KBM-7 (cell line): ENCODE results near the gene POU6F2.
A peak's percentile ranks its signal among the peaks of the same experiment; 100 is the strongest.

Source experiments
- DNase-seq: peaks from one replicate; pipeline ENCODE4 v3.0.0-alpha.2; 2015
- in situ Hi-C: fragments of 300-500 bp; cut with MboI; formaldehyde crosslinking; loops from 2 replicates; pipeline ENCODE4 v1.14.3; 2020; ENCODE audit warnings: low sequenced_read_pairs, low pct_unique_long_range_greater_than_20kb, mixed read lengths

Gene POU6F2

DNA sequence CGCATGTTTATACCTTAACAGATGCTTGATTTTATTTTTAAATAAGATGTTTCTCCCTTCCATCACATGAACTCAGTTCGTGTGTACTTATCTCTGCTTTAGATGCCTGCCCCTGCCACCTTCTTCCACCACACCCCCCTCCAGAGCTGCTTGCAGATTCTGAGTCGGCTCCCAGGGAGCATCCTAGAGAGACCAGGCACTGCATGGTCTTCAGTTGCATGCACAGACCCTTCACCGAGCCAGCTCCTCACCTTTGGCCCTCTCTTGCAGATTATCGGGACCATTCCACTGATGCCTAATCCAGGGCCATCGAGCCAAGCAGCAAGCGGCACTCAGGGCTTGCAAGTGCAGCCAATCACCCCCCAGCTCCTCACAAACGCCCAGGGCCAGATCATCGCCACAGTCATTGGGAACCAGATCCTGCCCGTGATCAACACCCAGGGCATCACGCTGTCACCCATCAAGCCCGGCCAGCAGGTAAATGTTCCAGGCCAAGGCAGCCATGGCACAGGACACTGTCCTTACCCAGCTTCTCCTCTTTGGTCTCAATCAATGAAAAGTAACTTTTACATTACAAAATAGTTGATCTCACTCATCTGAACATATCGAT lies 455.2 kb downstream of the POU6F2 start:
- in situ Hi-C loops, result no loop called here
- DNase-seq, result no peak

DNA sequence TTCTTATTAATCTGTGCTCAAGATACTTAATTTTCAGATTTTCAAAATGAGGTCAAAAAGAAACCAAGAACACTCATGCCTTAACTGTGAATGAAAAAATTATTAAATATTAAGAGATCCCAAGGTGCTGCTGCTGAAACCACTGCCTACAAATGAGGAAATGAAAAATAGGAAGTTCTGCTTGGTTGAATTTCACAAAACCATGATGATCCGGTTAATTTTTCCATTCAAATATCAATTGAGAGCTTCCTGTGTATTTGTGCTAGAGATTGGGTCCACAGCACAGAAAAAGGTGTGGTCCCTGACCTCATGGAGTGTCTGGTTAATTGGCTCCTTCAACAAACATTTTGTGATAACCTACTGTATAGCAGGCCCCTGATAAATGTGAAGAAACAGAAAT lies 455.8 kb downstream of the POU6F2 start:
- DNase-seq, result peak; percentile 36
- in situ Hi-C loops, result no loop called here

DNA sequence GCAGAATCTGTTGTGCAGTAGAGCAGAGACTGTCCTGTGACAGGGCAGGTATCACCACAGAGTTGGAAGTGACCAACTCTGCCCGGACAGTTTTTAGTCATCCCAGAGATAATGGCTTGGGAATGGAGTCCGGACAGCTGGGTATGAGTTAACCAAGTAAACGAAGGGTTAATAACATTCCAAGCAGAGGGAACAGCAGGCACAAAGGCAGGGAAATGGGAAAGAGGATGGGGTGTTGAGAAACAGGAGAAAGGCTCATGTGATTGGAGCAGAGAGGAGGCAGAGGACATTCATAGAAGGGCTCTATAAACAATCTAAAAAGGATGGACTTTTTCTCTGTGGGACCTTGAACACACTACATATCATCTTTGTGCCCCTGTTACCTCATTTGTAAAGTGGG lies 456.3 kb downstream of the POU6F2 start:
- in situ Hi-C loops, result no loop called here
- no peak for DNase-seq

DNA sequence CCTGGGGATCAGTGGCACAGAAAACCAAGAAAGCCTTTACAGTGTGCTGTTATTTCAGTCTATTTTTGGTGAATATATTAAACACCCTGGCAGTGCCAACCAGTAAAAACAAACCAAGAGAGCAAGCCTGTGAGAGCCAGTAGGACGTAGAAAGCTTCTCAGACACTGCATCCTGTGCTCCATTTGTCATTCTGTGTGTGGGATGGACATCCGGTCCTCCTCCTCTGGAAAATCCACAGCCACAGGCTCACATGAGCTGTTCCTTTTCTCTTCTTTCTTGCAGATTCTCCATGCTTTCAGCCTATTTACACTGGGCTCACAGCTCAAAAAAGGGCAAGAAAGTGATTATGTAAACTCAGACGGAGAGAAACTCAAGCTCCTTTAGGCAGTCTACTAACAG lies 468.8 kb downstream of the POU6F2 start:
- in situ Hi-C loops, result no loop called here
- no peak for DNase-seq

DNA sequence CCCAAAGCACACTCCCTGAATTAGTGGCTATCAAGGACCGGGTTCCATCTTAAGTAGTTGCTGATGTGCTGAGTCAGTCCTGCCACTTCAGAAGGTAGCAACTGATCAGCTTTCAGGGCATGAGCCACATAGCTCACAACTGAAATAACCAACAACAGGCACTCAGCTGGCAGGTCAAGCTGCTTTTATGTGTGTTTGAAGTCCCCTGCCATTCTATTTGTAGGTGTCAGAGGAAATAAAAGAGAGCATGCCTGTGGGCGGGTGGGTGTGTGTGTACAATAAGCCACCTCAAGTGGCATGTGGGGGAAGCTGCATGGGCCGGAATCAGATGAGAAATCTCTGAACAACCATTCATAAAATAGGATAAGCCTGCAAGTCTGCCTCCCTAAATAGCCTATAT lies 474.2 kb downstream of the POU6F2 start:
- in situ Hi-C loops, result loop anchor here (25.0 kb wide), 1 partner anchor 665 kb away; no protein-coding TSS in a partner anchor
- DNase-seq, result no peak

DNA sequence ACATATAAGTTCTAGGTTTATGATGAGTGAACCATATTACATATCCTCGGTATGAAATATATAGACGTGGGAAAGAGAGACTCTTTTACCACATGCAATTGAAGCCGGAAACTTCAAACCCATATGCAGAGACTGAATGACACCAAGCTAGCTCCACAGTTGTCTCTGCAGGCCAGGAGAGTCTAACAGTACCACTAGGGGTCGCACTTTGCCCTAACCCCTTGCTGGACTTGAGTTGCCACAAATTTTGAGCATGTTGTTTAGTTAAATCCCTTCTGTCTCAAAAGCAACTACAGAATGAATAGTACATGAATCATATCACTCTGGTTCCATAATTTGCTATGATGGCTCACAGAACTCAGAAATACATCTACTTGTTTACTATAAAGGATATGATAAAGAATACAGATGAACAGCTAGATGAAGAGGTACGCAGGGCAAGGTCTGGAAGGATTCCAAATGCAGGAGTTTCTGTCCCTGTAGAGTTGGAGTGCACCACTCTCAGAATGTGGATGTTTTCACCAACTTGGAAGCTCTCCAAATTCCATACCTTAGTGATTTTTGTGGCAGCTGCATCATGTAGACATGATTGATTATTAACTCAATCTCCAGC lies 476.1 kb downstream of the POU6F2 start:
- in situ Hi-C loops, result loop anchor here (25.0 kb wide), 1 partner anchor 667 kb away; no protein-coding TSS in a partner anchor
- DNase-seq, result peak; percentile 69

DNA sequence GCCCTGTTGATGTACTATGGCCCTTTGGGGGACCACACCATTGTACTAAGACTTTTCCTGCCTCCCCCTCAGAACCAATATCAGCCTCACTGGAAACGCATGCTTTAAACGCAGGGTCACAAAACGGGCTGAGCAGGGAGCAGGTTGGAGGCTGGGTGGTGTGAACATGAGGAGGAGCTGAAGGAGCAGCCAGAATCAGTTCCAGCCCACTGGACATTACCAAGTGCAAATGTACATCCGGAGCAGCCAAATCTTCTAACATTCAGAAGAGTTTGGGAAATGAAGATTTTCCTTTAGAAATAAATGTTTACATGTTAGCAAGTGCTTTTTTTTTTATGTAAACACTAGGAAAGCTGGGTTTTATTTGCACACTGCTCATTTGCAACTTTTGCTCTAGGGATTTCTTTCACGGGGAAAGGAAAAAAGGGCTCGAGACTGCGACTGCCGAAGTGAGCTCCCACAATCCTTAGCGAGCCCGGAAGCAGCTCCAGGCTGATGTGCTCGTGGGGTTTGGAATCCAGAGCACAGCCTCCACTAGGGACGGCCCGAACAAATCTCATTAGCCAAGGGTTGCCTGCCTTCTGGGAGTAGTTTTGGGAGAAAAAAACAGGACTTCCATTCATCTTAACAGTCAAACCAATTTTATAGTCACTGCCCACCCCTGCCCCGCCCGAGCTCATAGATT lies 480.5 kb downstream of the POU6F2 start:
- DNase-seq, result no peak
- in situ Hi-C loops, result loop anchor here (25.0 kb wide), 1 partner anchor 671 kb away; no protein-coding TSS in a partner anchor

DNA sequence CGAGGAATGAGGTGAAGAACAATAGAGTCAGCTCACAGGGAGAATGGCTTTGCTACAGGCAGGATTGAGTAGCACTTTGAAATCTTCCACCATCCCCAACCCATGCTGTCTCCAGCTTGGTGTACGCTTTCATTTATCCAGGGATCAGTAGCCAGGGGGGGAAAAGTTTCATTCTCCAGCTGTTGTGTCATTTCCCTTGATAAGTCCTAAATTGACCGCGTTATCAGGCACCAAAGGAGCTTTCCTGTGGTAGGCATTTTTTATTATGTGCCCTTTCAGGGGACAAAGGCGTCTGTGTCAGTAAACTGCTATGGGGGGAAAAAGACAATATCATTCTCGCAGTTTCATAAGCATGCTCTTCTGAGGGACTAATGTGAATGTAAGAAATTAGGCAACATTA lies 481.9 kb downstream of the POU6F2 start:
- no peak for DNase-seq
- in situ Hi-C loops, result loop anchor here (25.0 kb wide), 1 partner anchor 672 kb away; no protein-coding TSS in a partner anchor

DNA sequence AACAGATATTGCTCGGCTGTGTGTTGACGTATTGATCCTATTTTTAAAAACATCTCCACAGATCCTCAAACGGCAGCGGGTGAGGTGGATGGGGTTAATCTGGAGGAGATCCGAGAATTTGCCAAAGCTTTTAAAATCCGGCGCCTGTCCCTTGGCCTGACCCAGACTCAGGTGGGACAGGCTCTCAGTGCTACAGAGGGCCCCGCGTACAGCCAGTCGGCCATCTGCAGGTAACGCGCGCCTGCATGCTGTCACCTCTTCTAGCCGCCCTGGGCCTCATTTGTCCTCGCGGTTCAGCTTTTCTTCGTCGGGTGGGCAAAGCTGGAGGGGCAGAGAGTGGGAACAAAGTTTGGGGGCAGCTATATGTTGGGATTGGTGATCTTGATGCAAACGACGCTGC lies 482.8 kb downstream of the POU6F2 start:
- DNase-seq, result no peak
- in situ Hi-C loops, result loop anchor here (25.0 kb wide), 1 partner anchor 673 kb away; no protein-coding TSS in a partner anchor

DNA sequence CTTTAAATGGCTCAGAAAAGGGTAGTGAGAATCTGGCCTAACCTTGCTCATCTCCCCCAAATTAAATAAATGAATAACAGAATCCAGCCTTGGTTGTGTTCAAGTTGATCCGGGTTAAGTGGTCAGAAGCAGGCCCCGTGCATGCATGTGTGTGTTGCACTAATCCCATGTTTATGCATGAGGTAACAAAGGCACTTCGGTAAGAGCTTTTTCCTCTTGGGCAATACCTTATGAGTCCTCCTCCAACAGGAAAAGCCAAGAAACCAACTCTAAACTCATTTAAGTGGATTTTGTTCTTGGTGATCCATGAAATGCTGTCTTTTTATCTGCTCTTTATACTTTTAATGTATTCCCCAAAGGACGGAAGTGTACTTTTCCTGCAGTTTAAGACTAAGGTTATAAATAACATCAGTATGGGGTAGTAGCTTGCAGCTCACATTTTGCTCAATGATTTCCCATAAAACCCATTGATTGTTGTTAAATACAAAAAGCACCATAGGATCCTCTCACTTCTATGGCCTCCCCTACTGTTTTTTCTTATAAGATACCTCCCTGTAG lies 483.6 kb downstream of the POU6F2 start:
- in situ Hi-C loops, result loop anchor here (25.0 kb wide), 1 partner anchor 674 kb away; no protein-coding TSS in a partner anchor
- DNase-seq, result no peak

DNA sequence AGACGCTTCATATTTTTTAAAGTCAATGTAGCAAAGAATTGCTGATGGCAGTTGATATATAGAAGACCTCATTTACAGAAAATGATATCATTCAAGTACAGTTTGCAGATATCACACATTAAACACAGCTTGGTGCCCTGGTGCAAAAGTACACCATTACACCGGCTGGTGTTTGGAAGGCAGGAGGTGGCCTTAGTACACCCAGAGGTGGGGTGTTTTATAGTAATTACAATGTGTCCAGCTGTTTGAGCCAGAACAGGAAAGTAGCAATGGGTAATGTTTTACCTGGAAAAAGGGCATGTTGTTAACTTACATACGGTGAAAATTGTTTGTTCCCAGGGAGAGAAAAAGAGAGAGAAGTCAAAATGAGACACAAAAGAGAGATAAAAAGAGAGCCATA lies 485.5 kb downstream of the POU6F2 start:
- in situ Hi-C loops, result loop anchor here (25.0 kb wide), 1 partner anchor 676 kb away; no protein-coding TSS in a partner anchor
- DNase-seq, result no peak

DNA sequence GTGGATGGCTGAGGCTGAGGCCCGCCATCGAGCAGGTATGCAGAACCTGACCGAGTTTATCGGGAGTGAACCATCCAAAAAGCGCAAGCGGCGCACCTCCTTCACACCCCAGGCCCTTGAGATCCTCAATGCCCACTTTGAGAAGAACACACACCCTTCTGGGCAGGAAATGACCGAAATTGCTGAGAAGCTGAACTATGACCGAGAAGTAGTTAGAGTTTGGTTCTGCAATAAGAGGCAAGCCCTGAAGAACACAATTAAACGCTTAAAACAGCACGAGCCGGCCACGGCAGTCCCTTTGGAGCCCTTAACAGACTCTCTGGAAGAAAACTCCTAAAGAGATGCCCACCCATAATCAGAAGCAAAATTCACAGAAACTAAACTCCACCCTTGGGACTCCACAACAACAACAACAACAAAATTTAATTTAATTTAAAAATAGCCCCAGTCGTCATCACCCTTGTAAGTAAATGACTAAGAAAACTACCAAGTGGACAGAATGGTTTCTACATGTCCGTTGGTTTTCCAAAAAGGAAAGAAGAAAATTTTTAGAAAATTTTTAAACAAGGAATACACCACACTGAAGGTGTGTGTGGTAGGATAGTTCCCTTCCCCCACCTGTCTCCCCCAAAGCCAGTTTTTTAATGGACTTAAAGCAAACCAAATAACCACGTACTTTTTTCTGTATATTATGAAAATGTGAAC lies 486.8 kb downstream of the POU6F2 start:
- peak; percentile 3 for DNase-seq
- in situ Hi-C loops, result loop anchor here (25.0 kb wide), 1 partner anchor 677 kb away; no protein-coding TSS in a partner anchor

DNA sequence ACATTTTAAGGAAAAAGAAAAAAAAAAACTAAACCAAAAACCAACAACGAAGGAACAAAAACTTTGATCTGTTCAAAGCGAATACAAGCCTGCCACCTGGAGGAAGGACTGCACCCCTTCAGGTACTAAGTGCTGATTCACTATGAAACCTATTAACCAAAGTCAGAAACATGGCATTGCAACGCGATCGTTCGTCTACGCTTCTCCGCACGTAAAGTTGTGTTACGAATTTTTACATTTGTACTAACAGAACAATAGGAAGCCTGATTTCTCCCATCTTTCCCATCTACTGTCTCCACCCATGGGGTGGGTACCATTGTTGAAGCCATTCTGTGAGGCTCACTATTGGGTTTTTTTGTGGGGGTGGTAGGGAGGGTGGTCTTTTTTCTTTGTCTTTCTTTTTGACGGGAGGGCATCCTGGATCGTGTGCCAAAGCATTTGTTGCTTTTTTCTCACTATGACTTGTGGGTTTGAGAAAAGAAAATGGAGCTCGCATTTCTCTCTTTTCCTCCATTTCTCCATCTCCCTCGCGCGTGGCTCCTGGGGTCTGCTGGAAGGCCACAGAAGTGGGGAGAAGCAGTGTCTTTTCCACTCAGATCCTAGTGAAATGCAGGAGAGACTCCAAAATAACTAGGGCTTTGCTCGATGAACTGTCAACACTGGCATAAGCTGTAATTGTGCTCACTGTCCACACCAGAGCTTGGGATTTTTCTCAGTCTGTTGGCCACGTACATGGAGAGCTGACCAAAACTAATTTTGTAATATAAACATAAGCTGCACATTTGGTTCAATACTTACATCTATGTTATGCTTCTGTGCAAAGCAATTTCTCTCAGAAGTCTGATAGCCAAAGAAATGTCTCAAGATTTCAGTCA lies 487.6 kb downstream of the POU6F2 start:
- in situ Hi-C loops, result loop anchor here (25.0 kb wide), 1 partner anchor 678 kb away; no protein-coding TSS in a partner anchor
- peak; percentile 43 for DNase-seq

DNA sequence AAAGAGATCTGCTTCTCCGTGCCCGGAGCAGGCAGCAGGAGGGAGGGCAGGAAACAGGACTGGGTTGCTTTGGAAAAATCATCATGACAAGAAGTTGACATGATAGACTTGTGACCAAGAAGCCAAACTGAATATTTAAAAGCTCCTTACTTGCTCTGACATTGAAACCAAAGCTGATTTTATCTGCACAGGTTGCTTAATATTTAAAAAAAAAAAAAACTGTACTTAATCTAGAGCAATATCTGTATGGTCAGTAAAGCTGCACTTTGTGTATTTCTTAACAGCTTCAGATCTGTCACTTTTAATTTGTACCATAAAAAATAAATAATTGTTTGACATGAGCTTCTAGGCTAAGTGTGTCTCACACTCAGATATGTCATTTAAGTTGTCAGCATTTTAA lies 490.6 kb downstream of the POU6F2 start:
- no peak for DNase-seq
- in situ Hi-C loops, result loop anchor here (25.0 kb wide), 1 partner anchor 681 kb away; no protein-coding TSS in a partner anchor

DNA sequence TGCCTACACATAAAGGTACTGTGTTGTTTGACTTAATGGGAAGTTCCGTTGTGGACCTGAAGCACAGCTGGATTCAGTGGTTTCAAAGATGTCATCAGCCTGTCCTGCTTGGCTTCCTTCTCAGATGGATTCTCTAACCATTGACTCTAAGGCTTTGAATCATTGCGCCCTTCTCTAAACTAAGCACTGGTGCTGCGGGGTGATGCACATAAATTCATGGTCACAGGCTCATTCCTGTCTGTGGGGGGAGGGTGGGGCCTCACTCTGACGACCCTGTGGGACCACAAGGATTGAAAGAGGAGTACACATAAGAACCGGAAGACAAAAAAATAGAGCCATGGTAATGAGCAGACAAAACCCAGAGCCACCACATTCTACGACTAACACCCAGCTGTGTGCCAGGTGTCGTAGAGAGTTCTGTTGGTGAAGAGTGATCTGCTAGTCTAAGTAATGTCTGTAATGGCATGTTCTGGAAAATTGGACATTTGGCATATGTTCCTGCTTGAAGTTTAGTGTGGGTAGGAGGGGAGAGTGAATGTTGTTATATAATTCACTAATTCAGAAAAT lies 491.2 kb downstream of the POU6F2 start:
- in situ Hi-C loops, result loop anchor here (25.0 kb wide), 1 partner anchor 682 kb away; no protein-coding TSS in a partner anchor
- DNase-seq, result no peak

DNA sequence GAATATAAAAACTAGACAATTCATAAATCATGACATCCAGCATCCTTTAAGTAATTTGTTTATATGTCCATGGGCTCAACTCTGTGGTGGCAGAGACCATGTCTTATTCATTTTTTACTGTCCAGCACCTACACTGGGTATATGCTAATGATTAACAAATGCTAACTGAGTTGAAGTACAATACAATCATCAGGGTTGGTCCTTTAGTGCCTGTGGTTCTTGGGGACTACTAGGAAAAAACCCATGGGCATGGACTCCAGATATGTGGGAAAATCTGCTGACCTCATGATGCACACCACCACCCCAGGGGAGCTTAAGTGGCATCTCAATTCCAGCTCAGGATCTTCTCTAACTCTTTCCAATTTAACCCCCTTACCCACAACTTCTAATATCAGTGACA lies 503.2 kb downstream of the POU6F2 start:
- in situ Hi-C loops, result no loop called here

DNA sequence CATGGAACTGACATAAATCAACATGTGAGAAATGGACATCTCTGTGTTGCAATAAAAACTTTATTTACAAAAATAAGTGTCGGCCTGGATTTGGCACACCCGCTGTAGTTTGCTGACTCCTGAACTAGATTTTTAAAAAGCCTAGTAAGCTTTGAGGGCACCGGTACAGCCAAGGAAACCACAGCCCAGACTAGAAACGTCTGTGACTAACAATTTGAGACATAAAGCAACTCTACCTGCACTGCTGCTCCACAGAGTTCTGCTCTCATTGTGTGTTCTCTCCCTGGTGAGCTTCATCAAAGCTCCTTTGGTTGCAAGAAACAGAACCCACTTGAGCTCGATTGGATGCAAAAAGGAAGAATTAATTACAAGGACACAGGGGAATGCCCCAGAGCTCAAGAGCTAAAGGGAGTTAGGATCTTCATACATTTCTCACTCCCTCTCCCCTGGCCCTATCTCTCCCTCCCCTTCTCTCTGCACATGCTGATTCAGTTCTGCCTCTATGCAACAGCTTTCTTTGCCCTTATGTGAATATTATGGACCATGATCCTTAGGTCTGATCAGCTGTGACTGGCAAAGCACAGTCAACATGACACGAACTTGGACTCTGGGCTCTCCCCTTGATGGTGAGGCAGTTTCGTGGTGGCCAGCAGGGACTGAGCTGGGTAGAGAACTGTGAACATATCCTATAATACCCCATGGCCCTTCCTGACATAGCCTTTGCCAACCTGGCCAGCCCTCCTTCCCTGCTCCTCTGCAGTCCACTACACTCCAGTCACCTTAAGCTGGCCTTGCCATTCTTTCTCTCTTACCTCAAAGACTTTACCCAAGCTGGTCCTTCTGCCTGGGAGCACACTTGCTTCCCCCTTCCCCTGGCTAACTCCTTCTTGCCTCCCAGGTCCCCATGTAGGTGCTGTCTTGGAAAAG lies 511.0 kb downstream of the POU6F2 start:
- no peak for DNase-seq
- in situ Hi-C loops, result no loop called here

More for the DNA sequence above, 503.2 kb downstream of the POU6F2 start:
- no peak for DNase-seq
